ENCODE results near the gene ZBTB4.

The ZBTB4 gene

DNA sequence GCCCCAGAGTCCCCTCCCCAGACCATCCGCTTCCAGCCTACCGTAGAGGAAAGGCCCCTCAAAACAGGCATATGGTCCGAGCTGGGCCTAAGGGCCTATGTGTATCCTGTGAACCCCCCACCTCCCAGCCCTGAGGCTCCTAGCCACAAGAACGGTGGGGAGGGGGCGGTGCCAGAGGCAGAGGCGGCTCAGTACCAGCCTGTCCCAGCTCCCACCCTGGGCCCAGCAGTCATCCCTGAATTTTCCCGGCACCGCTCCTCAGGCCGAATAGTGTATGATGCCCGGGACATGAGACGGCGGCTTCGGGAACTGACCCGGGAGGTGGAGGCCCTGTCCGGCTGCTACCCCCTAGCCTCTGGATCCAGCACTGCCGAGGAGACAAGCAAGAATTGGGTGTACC lies 58.2 kb downstream of the ZBTB4 start:
- DNase-seq (ENCODE audit: low read depth in 2 of 2) = no peak

DNA sequence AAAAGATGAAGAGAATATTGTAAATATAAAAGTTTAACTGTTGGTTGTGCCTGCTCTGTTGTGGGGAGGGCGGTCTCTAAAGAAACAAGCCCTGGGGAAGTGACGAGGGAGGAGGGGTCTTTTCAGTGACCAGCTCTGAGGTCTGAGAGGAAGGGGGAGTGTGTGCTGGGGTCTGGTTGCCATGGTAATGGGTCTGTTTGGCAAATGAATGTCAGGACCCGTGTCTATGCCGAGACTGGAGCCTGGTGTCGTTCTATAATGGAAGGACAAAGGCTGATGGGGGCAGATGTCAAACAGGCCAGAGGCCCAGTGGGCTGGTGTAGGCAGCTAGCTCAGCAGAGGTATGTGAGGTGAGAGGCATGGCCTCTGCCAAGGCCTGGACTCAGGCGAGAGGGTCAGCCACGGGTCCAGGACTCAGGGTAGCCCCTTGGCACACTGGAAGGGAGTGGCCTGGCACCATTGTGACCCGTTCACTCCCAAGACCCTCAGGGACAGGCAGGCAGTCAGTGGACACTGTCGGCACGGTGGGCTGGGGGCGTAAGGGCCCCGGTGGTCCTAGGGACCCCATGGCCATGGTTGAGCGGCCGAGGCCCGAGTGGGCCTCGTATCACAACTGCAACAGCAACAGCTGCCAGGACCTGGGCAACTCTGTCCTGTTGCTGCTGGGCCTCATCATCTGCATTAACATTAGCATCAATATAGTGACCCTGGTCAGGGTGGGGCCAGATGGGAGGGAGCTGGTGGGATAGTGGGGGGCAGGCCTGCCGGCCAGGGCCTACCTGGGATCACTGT lies 59.4 kb downstream of the ZBTB4 start, which contains the start of gene SPEM1:
TSS of gene SPEM1 (plus strand) at position 506 of the 792 bp plus-strand sequence. CDS start at position 567, 61 bp downstream.
- DNase-seq (ENCODE audit: low read depth in 2 of 2) = no peak

DNA sequence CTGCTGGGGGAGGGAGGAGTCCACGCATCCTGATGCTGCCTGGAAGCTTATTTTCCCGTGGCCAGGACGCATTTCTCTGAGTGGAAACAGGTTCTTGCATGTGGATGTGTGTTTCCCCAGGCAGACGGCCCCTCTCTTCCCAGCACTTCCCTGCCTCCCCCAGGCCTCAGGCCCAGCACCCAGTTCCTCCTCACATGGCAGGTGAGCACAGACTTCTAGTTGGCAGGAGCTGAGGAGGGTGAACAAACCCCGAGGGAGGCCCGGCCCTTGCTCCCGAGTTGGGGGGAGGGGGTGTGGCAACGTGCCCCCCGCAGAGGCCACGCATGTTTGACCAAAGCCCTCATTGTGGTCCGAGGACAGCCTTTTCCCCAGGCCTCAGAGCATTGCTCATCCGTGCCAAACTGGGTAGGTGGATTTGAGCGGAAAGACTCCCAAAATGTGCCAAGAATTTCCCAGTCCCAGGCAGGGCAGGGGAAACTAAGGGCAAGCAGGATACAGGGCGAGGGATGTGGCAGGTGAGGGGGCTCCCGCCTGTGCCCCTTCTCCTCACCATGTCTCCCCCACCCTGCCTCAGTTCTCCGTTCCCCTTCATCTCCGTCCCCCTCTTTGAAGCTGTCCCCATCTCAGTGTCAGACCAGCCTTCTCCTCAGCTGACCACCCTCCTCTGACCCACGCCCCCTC lies 60.8 kb downstream of the ZBTB4 start:
- no peak for DNase-seq (ENCODE audit: low read depth in 2 of 2)

DNA sequence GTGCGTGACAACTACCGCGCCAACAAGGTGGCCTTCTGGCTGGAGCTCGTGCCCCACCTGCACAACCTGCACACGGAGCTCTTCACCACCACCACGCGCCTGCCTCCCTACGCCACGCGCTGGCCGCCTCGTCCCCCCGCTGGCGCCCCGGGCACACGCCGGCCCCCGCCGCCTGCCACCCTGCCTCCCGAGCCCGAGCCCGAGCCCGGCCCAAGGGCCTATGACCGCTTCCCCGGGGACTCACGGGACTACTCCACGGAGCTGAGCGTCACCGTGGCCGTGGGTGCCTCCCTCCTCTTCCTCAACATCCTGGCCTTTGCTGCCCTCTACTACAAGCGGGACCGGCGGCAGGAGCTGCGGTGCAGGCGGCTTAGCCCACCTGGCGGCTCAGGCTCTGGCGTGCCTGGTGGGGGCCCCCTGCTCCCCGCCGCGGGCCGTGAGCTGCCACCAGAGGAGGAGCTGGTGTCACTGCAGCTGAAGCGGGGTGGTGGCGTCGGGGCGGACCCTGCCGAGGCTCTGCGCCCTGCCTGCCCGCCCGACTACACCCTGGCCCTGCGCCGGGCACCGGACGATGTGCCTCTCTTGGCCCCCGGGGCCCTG lies 62.3 kb downstream of the ZBTB4 start:
- no peak for DNase-seq (ENCODE audit: low read depth in 2 of 2)

DNA sequence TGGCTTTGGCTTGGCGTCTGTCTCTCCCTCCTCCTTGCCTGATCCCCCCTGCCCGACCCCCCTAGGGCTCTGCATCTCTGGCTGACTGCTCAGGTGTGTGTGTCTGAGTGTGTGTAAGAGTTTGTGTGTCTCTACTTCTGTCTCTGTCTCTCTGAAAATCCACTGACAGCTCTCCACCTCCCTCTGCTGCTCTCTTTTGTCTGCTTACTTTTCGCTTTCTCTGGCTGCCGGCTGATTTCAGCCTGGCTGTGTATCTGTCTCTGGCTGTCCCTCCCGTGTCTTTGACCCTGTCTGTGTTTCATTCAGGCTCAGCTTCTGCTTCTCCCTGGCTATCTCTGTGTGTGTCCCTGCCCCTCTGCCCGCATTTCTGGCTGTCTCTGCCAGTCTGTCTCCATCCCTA lies 63.1 kb downstream of the ZBTB4 start:
- DNase-seq (ENCODE audit: low read depth in 2 of 2) = no peak

DNA sequence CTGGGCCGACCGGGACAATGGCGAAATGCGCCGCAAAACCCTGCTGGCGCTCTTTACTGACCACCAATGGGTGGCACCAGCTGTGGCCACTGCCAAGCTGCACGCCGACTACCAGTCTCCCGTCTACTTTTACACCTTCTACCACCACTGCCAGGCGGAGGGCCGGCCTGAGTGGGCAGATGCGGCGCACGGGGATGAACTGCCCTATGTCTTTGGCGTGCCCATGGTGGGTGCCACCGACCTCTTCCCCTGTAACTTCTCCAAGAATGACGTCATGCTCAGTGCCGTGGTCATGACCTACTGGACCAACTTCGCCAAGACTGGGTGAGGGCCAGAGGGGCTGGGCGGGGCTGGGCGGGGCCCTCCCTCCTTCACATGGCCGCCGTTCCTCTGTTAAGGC lies 63.6 kb downstream of the ZBTB4 start:
- no peak for DNase-seq (ENCODE audit: low read depth in 2 of 2)

DNA sequence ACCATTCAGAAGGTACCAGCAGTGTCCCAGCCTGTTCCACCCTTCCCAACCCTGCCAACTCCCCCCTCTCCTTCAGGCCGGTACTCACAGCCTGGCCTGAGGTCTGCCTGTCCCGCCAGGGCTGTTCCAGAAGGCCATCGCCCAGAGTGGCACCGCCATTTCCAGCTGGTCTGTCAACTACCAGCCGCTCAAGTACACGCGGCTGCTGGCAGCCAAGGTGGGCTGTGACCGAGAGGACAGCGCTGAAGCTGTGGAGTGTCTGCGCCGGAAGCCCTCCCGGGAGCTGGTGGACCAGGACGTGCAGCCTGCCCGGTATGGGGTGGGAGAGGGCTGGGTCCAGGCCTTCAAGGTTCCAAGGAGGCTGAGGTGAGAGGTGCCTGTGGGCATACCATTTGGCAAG lies 64.6 kb downstream of the ZBTB4 start:
- DNase-seq (ENCODE audit: low read depth in 2 of 2) = no peak

DNA sequence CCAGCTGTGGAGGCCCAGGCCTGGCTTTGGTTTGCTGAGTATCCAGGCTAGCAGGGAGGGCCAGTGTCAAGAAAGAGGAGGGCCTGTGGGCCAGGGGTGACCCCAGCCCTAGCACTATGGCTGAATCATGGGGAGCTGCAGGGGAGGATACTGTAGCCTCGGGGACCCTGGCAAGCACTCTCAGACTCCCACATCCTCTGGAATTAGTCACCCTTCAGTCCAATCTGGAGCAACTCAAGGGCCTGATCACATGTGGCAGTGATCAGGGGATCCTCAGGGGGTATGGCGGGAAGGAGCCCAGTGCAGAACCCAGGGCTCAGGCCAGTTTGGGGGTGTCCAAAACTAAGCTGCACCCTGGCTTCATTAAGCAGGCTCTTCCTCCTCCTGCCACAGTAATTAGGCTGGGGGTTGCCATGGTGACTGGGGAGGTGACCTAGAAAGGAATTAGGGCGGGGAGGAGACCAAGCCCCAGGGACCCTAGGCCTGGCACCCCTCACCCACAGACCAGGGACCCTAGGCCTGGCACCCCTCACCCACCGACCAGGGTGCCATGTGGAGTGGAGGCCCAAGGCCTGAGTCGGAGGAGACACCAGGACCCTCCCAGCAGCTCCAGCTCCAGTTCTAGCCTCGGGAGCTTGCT lies 66.0 kb downstream of the ZBTB4 start:
- no peak for DNase-seq (ENCODE audit: low read depth in 2 of 2)

DNA sequence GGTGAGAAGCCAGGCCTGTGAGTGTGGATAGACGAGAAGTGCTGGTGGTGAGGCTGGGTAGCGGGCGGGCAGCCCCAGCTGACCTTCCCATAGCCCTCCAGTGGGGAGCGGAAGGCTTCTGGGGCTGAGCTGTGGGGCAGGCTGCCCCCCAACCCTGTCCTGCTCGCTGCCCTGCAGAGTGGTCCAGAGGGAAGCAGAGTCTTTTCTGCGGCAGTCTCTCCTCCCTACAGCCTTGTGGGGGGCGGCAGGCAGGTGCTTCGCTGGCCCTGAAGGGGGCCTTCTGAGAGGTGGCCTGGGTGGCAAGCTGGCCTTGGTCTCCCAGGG lies 68.0 kb downstream of the ZBTB4 start:
- DNase-seq (ENCODE audit: low read depth in 2 of 2) = no peak

DNA sequence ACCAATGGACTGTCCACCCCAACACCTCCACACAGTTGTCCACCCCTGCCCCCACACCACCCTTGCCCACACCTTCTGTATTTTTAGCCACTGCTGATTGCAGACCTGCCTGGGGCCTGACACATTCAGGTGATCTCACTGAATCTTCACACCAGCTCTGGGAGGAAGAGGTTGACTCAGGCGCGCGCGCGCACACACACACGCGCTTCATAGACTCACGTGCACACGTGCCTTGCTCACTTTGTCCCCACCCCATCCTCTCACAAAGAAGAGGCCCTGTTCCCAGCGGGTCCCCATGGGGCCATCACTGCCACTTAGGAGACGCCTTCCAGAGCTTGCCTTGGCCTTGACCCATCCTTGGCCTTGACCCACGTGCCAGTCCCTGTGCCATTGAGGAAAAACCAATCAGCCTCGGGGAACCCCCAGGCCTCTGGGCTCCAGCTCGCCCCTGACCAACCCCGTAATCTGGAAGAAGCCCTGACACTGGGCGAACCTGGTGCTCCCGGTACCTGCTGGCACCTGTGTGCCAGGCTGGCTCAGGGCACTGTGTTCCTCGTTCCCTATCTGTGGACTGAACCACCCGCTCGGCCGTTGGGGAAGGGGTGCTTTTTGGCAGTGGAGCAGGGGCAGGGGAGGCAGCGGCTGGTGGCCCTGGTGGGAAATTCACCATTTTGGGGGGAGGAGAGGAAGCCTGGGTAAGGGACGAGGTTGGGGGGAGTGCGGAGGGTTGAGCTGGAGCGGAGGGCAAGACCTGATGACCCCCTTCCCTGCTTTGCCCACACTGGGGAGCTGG lies 68.6 kb downstream of the ZBTB4 start:
- no peak for DNase-seq (ENCODE audit: low read depth in 2 of 2)

DNA sequence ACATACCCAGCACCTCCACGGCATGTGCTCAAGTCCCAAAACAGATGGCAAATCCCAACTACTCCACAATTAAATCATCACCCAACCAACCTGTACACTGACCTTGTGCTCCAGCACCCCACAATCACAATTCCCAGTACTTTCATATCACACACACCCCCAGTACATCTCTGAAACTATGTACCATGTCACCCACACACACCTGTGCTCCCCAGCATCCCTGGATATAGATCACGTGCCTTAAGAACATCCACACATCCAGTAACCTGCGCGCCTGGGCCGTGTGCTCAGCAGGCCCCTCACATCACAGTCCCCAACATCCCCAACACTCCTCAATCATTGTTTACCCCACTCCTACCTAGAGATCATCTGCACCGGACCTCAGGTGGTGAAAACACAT lies 69.7 kb downstream of the ZBTB4 start:
- no peak for DNase-seq (ENCODE audit: low read depth in 2 of 2)

All from stimulated activated CD4-positive, alpha-beta T cell treated with anti-CD3 and anti-CD28 coated beads, Interleukin-1b, Interleukin-23, amount 100 ng/mL, for 1 hour (primary cell).